Cerebellar nuclear complex (tissue), 1 donor: ENCODE data around the gene MYOF.

ENCODE experiments used
- DNase-seq, 2 experiments: peaks; one replicate each; lab custom pipeline; 2025; lab: John Stamatoyannopoulos, UW

The MYOF gene, protein sequence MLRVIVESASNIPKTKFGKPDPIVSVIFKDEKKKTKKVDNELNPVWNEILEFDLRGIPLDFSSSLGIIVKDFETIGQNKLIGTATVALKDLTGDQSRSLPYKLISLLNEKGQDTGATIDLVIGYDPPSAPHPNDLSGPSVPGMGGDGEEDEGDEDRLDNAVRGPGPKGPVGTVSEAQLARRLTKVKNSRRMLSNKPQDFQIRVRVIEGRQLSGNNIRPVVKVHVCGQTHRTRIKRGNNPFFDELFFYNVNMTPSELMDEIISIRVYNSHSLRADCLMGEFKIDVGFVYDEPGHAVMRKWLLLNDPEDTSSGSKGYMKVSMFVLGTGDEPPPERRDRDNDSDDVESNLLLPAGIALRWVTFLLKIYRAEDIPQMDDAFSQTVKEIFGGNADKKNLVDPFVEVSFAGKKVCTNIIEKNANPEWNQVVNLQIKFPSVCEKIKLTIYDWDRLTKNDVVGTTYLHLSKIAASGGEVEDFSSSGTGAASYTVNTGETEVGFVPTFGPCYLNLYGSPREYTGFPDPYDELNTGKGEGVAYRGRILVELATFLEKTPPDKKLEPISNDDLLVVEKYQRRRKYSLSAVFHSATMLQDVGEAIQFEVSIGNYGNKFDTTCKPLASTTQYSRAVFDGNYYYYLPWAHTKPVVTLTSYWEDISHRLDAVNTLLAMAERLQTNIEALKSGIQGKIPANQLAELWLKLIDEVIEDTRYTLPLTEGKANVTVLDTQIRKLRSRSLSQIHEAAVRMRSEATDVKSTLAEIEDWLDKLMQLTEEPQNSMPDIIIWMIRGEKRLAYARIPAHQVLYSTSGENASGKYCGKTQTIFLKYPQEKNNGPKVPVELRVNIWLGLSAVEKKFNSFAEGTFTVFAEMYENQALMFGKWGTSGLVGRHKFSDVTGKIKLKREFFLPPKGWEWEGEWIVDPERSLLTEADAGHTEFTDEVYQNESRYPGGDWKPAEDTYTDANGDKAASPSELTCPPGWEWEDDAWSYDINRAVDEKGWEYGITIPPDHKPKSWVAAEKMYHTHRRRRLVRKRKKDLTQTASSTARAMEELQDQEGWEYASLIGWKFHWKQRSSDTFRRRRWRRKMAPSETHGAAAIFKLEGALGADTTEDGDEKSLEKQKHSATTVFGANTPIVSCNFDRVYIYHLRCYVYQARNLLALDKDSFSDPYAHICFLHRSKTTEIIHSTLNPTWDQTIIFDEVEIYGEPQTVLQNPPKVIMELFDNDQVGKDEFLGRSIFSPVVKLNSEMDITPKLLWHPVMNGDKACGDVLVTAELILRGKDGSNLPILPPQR (N-terminal part only)

DNA sequence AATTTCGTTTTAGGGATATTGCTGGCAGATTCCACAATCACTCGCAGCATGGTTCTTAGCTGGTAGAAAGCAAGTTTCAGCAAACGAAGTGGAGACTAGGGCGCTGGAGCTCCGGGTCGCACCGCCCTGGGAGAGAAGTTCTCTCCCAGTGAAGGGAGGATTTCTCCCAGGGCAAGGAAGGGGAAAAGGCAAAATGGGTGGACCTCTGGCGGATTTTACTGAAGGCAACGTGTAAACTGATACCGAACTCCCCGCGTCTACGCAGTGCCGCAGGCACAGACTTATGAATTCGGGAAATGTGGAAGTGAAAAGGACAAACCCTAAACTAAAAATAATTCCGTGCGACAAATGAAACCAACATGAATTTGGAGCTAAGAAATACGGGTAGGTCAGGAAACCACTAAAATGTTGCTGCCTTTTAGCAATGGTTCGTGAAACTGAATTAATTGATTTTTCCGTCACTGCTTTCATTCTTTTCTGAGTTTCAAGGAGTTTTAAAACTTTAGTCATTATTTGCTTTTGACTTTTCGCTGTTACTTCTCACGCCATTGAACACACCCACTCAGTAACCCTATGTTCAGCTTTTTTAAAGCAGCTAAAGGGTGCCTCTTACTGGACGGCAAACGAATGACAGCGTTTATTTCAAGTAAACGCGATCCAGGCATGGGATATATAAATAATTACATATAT, at the start of gene MYOF:
MYOF (minus strand) TSS at position 190 of the 690 bp plus-strand sequence; CDS start at position 50, 140 bp downstream.
- no peak for DNase-seq

DNA sequence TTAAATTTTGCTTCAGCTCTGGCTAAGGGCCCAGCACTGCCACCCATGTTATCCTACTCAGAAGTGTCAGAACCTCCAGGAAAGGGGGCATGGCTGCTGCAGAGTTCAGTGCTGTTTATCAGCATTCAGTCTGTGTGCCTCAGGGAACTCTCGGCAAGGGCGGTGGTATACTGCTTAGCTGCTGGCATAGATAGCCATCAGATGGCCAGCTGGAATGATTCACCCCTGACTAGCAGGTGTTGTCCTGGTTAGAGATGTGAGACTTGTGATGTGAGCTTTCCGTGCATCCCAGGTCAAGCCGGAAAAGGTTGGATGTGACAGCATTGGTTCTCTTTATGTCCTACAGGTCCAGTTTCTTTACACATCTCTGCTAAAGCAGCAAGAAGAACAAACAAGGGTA, 36.4 kb upstream of the MYOF start:
- no peak for DNase-seq

DNA sequence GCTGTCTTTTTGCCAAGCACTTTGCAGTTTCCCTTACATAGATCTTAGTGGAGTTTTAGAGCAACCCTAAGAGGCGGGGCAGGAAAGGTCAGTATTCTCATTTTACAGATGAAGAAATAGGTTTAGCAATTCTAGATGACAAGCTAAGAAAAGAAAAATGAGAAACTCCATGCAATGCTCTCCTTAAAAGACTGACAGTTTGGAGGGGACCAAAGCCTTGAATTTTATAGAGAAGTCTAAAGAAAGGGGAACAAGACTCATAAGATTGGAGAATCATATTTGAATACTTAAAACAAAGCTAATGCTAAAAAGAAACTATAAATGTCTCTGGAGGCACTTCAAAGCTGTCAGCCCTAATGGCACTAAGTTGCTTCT, 33.9 kb upstream of the MYOF start:
- no peak for DNase-seq

DNA sequence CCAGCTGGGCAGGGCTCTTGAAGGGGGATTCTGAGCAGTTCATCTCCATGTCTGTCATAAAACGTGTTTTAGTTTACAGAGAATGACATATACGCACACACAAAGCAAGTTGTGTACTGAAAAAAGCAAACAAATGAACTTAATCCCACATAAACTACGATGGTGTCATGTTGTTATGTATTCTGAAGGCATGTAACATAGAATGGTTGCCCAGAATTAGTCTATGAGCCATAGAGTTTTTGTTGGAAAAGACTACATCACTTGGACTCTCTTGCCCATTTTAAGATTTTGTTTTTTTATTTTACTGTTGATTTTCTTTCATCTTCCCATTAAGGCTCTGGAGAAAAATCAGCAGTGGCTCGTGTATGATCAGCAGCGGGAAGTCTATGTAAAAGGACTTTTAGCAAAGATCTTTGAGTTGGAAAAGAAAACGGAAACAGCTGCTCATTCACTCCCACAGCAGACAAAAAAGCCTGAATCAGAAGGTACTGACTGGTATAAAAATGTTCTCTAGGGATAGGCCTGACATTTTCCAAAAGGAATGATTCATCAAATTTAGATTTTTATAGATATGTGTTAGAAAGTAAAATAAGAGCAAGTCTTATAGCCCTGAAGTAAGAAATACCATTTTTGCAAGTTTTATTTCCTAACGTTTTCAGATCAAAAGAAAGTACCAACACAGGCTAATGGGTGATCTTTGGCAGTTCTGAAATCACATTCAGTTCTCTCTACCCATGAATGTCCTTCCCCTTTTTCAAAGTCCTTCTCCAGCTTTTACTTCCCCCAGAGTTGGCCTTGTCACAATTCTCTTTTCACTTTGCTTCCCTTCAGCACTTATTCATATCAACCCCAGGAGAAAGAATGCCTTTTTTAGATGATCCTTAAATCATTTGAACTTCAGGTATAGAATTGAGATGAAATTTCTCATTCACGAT, 33.2 kb upstream of the MYOF start:
- no peak for DNase-seq

DNA sequence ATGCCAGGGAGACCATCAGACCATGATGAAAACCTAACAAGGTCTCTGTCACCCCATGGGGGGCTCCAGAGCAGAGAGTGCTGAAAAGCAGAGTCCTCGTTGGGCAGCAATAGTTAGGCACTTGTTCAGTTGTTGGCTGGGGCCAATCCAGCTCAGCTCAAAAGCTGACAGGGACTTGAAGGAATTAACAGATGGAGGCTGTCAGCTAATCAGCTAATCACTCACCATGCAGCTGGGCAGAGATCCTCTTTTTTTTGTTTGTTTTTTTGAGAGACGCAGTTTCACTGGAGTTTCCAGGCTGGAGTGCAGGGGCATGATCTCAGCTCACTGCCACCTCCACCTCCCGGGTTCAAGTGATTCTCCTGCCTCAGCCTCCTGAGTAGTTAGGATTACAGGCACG, 32.4 kb upstream of the MYOF start:
- DNase-seq, result no peak

DNA sequence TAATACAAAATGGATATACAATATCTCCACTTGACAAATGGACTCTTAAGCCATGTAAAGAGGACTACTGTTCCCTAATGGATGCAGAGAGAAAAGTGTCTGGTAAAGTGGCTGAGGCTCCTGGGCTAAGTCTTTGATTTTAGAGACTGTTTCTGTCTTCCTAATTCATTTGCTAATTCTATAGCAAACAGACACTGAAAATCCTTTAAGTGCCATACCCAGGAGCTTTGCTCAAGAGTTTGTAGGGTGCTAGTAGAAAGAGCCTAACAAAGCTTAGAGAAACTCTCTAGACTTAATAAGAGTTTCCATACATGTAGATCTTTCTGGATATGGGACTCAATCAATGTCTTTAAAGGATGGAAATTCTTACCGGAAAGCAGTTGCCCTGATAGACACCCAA, 31.0 kb upstream of the MYOF start:
- DNase-seq, result no peak

DNA sequence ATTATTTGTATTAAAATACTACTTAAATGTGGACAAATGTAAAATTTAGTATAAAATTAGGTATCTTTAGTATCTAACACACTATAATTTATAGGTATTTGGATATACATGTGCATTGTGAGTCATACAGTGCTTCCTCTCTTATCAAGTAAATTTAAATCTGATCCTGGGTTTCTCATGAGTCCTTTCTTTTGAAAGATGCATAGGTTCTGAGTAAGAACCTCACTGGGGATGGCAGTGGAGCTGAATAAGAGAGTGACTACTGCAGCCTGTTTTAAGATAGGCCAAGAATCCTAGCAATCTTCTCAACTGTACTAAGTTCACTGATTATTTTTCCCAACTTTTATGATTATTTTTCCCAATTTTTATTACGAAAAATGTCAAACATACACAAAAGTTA, 30.4 kb upstream of the MYOF start:
- no peak for DNase-seq

DNA sequence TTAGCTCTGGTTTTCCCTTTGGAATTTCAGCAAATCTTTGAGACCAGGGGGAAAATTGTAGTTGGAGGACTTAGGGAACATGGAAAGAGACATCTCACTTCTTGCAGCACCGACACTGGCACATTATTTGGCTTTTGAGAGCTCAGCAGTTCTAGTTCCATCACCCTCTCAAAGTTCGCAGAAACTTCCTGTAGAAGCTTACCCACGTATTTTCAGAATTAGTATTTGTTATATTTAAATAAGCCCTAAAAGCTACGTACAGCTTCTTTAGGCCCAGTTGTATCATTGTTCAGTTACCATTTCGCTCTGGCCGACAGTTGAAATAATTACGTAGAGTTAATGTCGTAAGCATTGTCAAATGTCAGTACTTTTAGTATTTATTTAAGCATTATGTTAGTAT, 27.7 kb upstream of the MYOF start:
- DNase-seq, result no peak

DNA sequence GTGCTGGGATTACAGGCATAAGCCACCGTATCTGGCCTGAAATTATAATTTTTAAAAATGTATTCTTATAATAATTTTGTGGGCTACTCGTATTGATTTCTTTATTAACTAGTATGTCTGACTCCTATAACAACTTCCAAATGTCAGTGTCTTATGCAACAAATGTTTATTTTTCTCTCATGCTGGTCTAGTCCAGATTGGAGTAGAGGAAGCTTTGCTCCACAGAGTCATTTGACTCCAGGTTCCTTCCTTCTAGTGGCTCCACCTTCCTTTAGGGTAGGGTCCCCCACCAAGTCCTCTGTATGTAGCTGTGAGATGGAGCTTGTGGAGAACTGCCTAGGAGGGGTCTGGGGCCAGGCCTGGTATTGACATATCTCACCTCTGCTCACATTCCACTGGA, 22.9 kb upstream of the MYOF start:
- DNase-seq, result no peak

DNA sequence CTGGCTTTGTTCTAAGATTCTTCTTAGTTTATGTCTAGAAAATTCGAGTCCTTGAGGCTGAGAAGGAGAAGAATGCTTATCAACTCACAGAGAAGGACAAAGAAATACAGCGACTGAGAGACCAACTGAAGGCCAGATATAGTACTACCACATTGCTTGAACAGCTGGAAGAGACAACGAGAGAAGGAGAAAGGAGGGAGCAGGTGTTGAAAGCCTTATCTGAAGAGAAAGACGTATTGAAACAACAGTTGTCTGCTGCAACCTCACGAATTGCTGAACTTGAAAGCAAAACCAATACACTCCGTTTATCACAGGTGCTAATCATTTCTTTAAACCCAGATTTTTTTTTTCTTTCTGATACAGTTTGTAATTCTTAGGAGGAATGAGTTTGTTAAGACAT, 20.9 kb upstream of the MYOF start:
- DNase-seq, result no peak

DNA sequence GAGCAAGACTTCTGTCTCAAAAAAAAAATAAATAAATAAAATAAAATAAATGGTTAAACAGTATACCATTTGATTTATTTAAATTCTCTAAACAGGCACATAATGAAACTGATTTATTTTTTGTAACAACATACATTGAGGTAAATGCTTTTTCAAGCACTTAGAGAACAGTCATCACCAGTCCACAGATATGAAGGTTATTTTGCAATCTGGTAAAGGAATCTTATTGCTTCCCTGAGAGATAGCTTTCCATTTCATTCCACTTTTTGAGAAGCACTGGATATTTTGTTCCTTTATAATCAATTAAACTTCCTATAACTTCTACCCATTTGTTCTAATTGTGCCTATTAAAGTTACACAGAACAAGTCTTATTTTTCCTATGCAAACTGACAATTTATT, 19.5 kb upstream of the MYOF start:
- DNase-seq, result no peak

DNA sequence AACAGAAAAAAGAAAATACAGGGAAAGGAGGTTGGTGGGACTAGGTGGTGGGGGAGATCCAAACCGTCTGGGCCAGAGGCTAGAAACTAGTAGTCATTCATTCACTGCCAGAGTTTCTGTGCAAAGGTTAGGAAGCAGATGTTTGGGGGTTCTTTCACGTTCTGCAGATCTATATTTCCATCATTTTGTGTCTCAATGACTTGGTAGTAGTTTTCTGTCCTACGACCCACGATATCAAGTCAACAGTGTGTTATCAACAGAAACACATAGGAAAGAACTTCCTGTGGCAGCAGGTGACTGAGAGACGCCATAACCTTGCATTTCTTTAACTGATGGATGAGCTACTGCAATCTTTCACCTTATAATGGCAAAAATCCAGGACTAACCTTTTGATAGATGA, 16.0 kb upstream of the MYOF start:
- DNase-seq, result no peak

DNA sequence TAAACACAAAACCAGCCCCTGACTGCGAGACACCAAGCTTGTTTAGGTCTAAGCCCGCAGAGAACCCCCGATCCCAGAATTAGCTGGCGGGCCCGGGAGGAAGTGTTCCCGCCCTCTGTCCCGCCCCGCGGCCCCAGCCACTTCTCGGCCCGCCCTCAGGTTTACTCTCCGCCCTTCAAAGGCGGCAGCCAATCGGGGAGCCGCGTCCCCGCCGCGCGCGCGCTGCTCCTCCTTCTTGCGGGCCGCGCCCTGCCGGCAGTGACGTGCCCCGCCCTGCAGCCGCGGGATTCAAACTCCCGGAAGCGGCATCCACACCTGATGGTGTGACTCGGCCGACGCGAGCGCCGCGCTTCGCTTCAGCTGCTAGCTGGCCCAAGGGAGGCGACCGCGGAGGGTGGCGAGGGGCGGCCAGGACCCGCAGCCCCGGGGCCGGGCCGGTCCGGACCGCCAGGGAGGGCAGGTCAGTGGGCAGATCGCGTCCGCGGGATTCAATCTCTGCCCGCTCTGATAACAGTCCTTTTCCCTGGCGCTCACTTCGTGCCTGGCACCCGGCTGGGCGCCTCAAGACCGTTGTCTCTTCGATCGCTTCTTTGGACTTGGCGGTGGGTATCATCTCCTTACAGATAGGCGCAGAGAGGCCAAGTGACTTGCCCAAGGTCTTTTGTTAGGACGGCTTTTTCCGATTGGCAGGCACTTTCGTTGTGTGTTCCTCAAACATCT, 14.3 kb upstream of the MYOF start, which contains the start of gene CEP55:
CEP55 (plus strand) TSS at position 291 of the 720 bp plus-strand sequence. CDS start 3,440 bp downstream, outside the sequence.
- DNase-seq, result peak in 1 of 2 experiments; percentile 24

DNA sequence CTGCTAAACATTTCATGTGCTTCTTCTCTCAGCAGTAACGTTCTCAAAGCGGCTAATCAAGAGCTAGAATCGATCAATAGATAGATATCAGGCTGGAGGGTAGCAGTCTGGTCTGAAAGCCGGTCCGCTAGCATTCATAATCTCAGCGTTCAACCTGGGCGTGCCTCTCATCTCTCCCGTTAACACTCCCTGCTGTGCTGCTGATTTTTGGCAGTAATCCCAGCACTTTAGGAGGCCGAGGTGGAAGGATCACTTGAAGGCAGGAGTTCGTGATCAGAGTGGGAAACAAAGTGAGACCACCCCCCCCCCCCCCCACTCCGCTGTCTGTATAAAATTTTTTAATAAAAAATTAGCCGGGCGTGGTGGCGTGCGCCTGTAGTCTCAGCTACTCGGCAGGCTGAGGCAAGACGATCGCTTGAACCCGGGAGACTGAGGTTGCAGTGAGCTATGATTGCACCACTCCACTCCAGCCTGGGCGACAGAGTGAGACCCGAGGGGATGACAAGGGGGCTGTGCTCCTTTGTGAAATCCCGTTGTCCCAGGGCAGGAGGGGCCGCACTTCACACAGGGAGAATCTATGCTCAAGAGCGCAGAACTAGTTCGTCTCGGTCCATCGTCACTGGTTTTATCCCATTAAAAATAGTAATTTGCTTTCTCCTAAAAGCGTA, 13.7 kb upstream of the MYOF start:
- no peak for DNase-seq

DNA sequence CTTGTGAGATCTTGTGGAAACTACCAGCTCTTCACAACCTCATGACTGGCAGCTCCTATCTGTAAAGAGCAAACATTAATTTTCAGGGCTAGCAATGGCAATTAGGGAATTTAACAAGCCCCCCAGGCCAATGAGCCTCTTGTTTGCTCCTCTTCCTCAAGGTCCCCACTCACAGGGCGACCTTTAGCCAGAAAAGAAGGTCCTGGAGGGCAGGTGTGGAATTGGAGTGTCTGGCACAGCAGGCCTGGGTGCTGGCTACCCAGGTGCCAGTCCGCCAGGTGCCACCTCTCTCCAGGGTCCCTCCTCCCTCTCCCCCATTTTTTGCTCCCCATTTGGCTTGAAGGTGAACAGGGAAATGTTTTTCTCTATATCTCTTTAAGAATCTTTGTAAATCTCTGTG, 12.4 kb upstream of the MYOF start:
- no peak for DNase-seq

DNA sequence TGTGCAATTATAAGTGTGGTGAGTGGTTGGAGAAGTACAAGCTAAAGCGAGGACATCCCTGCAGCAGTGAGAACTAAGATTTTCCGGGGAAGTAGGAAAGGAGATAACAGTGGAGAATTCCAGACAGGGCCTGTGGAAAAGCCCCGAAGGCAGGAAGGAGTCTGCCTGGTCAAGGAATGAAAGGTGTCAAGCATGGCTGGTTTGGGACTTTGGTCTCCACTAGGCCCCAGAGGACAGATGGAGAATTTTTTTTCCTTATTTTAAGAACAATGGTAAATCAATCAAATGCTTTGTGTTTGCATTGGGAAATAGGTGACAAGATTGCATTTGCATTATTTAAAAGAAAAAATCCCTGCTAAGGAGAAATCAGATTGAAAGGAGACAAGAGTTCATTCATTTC, 11.0 kb upstream of the MYOF start:
- no peak for DNase-seq

DNA sequence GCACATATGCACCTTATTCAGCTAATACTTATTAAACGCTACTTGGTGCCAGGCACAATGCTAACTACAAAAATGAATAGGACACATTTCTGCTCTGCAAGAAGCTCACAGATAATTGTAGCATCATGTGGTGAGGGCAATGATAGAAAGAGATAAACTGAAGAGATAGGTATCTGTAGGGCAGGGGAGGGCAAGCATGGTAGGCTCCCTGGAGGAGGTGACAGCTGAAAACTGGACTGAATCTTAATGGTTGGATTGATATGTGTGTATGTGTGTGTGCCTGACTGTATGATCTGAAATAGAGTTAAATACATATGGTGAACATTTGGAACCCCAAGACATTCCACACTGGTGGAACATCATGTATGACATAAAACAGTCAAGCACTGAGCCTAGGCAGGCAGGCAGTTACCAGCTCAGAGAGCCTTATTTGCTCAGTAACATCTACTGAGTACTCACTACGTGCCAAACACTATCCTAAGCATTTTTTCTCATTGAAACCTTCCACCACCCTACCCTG, 9.5 kb upstream of the MYOF start:
- DNase-seq, result no peak

DNA sequence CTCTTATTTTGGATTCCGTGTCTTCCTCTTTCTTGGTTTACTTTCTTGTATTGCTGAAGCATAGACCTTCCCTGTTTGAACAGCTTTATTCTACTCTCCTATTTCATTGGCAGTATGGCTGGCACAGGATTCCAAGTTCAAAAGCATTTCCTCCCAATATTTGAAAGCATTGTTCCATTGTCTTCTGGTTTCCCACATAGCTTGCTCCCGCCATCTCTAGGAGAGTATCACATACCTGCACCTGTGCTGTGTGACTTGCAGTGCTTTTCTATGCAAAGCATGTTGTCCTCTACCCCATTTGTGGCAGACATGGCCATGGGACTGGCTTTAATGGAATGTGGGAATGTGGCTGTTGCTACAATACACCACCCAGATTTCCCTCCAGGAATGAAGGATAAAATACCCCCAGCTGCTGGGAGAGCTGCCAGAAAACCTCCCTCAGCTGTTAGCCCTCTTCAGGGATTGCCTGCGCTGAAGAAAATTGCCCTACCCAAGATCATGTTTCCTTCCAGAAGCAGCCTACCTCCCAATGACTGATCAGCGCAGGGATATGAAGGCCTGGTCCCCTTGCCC, 6.9 kb upstream of the MYOF start:
- DNase-seq, result no peak

DNA sequence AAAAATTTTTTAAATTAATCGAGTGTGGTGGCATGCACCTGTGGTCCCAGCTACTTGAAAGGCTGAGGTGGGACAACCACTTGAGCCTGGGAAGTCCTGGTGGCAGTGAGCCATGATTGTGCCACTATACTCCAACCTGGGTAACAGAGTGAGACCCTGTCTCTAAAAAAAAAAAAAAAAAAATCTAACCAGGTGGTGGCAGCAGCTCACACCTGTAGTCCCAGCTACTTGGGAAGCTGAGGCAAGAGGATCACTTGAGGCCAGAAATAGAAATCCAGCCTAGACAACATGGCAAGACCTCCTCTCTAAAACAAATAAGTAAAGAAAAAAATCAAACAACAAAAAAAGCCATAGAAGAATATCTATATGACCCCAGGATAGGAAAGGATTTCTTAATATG, 3.6 kb upstream of the MYOF start:
- no peak for DNase-seq
